ENCODE measurements around the gene CCDC83. TPM values are rescaled to one million over a fixed set of nuclear protein-coding genes. Genes with fewer than 3 reads are reported as not detected.
A peak's percentile ranks its signal among the peaks of the same experiment; 100 is the strongest.
"Not testable (repeated sequence)": the region's sequence is repeated elsewhere in the genome, so short reads cannot be mapped to it uniquely, and the experiment has no call there.

CCDC83 gene
- total RNA-seq, 1 donor from 2014 or later = not detected

DNA sequence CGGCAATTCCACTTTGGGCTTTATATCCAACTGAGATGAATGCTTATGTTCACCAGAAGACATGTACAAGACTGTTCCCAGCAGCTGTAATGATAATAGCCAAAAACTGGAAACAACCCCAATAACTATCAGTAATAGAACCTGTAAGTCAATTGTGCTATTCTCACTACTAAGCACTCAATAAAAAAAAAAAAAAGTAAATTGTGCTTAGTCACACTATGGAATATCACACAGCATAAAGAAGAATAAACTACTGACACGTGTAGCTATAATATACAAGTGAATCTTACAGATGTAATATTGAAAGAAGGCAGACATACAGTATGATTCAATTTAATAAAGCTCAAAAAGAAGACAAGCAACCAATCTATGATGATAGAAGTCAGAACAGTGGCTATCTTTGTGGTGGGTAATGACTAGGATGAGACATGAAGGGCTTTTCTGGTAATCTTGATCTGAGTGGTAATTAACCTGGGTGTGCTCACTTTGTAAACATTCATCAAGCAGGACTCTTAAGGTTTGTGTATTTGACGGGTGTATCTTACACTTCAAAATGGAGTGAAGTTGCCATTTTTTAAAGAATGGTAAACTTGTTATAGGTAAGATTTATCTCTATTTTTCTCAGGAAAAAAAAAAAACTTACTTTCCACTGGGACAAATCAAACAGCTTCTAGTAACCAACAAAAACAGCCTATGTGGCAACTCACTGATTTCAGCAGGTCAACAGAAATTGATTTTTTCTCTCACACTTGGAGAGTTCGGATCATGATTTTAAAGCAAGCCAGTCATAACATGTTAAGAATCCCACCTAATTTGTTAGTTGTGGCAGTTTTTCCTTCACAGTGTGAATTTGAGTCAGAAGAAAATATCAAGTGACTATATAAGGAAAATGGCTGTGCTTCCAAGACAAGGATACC, 84.2 kb downstream of the CCDC83 start:
- no peak for DNase-seq (ENCODE audit: low read depth)

- peak; percentile 63 for DNase-seq (ENCODE audit: low read depth)
Observed at GRCh38 chr11:85941380-85941973, 86.3 kb downstream of the CCDC83 start.

- no peak for DNase-seq (ENCODE audit: low read depth)
Observed at GRCh38 chr11:85945296-85945695, 90.1 kb downstream of the CCDC83 start.

- DNase-seq (ENCODE audit: low read depth) = no peak
Observed at GRCh38 chr11:85945788-85946187, 90.6 kb downstream of the CCDC83 start.

- no peak for DNase-seq (ENCODE audit: low read depth)
Observed at GRCh38 chr11:85946221-85946620, 91.0 kb downstream of the CCDC83 start.

- peak; percentile 69 for DNase-seq (ENCODE audit: low read depth)
Observed at GRCh38 chr11:85947431-85948272, 92.5 kb downstream of the CCDC83 start.

GRCh38 chr11:85948884-85949283, 93.7 kb downstream of the CCDC83 start:
- no peak for DNase-seq (ENCODE audit: low read depth)

DNA sequence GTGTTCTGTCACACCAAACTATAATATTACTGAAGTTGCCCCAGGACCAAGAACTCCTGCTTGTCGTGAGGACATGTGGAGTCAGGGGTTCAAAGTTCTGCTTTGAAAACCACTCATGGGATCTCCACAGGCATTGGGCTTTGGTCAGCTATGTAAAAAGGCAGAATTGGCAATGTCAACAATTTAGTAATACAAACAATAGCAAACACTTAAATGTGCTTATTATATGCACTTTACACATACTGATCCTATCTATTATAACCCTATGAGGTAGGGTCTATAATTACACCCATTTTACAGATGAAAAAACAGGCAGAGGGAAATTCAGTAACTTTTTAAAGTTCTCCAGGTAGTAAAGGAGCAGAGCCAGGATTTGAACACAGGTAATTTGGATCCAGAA, 94.6 kb downstream of the CCDC83 start:
- no peak for DNase-seq (ENCODE audit: low read depth)

- DNase-seq (ENCODE audit: low read depth) = no peak
Observed at GRCh38 chr11:85950317-85951048, 95.3 kb downstream of the CCDC83 start.

- no peak for DNase-seq (ENCODE audit: low read depth)
Observed at GRCh38 chr11:85951049-85951405, 95.8 kb downstream of the CCDC83 start.

- DNase-seq (ENCODE audit: low read depth) = no peak
Observed at GRCh38 chr11:85951428-85952107, 96.4 kb downstream of the CCDC83 start.

DNA sequence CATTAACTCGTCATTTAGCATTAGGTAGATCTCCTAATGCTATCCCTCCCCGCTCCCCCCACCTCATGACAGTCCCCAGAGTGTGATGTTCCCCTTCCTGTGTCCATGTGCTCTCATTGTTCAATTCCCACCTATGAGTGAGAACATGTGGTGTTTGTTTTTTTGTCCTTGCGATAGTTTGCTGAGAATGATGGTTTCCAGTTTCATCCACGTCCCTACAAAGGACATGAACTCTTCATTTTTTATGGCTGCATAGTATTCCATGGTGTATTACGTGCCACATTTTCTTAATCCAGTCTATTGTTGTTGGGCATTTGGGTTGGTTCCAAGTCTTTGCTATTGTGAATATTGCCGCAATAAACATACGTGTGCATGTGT, 96.9 kb downstream of the CCDC83 start:
- DNase-seq (ENCODE audit: low read depth) = not testable (repeated sequence)

DNA sequence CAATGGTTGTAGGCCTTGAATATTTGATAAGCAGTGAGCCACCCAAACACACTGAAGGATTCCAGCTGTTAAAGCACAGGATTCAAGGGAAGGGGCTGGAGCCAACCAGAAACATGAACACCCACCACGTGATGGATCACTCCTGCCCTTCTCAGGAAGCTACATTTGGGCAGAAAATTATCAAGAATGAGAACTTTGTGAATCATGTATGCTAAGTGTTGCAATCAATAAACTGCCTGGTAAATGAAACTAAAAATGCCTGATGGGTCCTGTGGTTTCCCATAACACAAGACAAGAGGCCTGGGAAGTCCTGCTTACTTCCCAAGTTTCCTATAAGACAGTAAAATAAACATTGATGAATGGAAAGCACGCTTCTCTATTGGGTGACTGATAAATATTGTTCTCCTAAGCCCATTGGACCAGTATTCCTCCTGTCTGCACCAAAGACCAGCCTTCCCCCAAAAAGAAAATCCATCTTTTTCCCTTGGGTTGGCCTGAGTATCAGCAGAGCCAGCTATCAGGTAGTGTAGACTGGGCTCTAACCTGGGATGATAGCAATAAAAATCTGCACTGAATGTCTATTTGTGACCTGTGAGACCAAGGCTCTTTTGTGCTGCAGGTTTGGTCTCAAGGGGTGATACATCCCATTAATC, 98.4 kb downstream of the CCDC83 start:
- no peak for DNase-seq (ENCODE audit: low read depth)

- DNase-seq (ENCODE audit: low read depth) = peak; percentile 75
Observed at GRCh38 chr11:85955531-85955930, 100.3 kb downstream of the CCDC83 start.

DNA sequence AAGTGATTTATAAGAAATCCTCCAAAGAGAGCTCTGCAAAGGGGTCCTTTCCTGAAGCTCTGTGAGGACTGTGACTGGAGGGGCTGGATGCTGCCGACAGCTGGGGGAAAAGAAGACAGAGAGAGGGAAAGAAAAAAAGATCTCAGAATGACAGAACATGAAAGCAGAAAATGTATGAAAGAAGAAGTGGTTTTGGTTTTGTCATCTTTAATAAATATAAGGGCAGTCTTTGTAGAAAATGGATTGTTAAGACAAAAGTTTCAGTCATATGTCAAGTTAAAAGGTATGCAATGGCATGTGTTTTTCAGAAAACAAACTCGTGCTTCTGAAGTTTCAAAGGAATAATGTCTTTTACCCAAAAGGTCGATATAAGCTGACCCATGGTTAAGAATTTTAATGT, 105.5 kb downstream of the CCDC83 start:
- no peak for DNase-seq (ENCODE audit: low read depth)

DNA sequence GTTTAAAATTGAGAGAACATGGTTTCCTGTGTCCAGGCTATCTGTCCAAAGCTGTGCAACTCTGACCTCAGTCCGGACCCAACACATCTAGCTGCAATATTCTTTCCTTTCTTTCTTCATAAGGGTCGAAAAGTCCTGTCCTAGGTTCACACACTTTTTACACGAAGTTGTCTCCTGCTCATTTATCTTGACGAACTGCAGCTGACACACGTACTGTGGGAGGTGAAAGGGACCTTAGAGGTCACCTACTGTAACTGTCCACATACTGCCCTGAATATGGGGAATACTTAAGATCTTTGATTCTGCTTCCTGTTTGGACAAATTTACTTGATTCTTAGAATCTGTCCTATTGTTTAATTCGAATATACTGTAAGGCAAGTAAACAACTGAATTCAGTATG, 105.9 kb downstream of the CCDC83 start:
- no peak for DNase-seq (ENCODE audit: low read depth)

- DNase-seq (ENCODE audit: low read depth) = peak; percentile 85
Observed at GRCh38 chr11:85961930-85962363, 106.8 kb downstream of the CCDC83 start.

DNA sequence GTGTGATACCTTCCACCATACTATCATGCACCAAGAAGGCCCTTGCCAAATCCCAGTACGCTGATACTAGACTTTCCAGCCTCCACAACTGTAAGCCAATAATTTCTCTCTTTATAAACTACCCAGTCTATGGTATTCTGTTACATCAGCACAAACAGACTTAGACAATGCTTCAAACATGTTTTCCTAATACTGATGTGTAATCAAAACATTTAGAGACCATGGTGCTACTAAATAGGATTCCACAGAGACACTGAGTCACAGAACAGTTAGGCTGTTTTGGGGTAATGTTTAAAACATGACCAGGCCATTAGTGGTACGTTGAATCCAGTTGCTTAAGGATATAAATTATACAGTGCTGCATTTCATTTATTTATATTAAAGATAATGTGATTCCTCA, 110.0 kb downstream of the CCDC83 start:
- DNase-seq (ENCODE audit: low read depth) = no peak

DNA sequence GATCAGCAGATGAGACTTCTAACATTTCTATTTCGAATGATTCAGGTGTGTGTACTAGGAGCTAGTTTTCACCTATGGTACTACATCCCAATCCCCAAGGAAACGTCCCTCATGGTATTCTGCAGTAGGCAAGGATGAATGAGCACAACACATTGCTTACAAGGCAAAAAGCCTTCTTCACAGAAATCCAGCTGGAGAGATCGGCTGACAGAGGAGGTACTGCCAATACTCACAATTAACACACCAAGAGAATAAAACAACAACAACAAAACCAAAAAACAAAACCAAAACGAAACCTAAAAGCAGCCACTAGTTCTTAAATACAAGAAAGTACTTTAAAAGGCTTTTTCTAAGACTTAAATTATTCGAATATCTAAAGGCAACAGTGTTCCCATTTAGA, 112.3 kb downstream of the CCDC83 start:
- no peak for DNase-seq (ENCODE audit: low read depth)

Measured in myocyte (in vitro differentiated cells).